HG02763 (cell line): Measurements from ENCODE around the gene MEDAG.

Source experiments
- ATAC-seq: cut with Tn5 transposase; IDR thresholded peaks from one replicate; pipeline ENCODE4 v1.9.1; 2021; ENCODE audit warnings: mild to moderate bottlenecking, moderate library complexity; ENCODE audit not compliant: unreplicated experiment

MEDAG gene

GRCh38 chr13:30936971-30937370, 30.9 kb downstream of the MEDAG start:
- no peak for ATAC-seq

- no peak for ATAC-seq
Measured at GRCh38 chr13:30943881-30944280, 37.8 kb downstream of the MEDAG start.

- ATAC-seq = no peak
Measured at GRCh38 chr13:30957258-30957943, 51.3 kb downstream of the MEDAG start.

- no peak for ATAC-seq
Measured at GRCh38 chr13:30959678-30960077, 53.6 kb downstream of the MEDAG start.

- no peak for ATAC-seq
Measured at GRCh38 chr13:30963791-30964190, 57.7 kb downstream of the MEDAG start.

GRCh38 chr13:30965380-30965779, 59.3 kb downstream of the MEDAG start:
- no peak for ATAC-seq

GRCh38 chr13:30966101-30966500, 60.0 kb downstream of the MEDAG start:
- ATAC-seq = no peak

GRCh38 chr13:30968846-30969245, 62.8 kb downstream of the MEDAG start:
- ATAC-seq = no peak

GRCh38 chr13:30971575-30971974, 65.5 kb downstream of the MEDAG start:
- ATAC-seq = no peak

GRCh38 chr13:30972888-30973377, 66.9 kb downstream of the MEDAG start:
- no peak for ATAC-seq

- no peak for ATAC-seq
Measured at GRCh38 chr13:30974350-30974749, 68.3 kb downstream of the MEDAG start.
